NK-92 treated with Interleukin-12 subunit alpha and Interleukin-12 subunit beta, amount 100 ng/mL, for 24 hours (cell line): ENCODE measurements around the gene SCUBE1.

Experiments
- DNase-seq: peaks from one replicate; lab custom pipeline; 2025; lab: John Stamatoyannopoulos, UW

SCUBE1 gene

DNA sequence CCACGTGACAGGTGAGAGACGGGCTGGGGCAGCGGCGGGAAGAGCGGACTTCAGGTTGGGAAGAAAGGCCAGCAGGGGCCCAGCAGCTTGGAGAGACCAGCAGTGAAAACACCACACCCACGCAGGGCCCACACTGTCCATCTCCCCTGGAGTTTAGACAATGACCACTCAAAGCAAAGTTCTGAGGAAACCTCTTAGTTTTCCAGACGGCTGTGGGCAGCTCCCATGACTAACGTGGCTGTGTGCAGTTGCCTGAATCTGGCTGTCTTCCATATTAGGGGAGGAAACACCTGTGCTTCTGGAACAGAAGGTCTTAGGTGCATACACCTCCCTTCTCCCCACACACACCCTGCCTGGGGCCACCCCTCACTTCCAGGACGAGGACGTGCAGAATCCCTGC is 85.6 kb downstream of the SCUBE1 start:
- no peak for DNase-seq

DNA sequence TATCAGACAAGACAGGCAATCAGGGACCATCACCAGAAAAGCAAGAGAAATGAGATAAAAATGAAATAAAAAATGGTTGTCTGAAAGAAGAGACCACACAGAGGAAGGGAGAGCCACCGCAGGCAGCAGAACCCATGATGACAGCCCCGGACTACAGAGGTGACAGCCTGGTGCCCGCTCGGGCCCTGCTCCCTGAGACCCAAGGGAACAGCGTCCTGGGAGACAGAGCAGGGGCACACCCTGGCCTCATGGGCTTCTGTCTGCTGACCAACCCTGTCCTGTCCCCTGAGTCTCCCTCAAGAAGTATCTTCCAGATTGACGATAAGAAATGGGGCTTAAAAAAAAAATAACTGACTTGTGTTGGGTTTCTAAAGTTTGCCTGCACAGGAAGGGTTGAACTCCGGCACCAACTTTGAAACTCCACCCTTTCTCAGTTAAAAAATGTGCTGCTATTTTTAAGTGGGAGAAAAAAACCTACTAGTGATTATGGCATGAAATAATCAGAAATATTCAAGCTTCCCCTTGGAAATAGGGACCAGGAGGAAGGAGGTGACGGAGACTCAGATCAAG is 86.1 kb downstream of the SCUBE1 start:
- no peak for DNase-seq

- DNase-seq: no peak
Measured at GRCh38 chr22:43256569-43256968, 86.6 kb downstream of the SCUBE1 start.

DNA sequence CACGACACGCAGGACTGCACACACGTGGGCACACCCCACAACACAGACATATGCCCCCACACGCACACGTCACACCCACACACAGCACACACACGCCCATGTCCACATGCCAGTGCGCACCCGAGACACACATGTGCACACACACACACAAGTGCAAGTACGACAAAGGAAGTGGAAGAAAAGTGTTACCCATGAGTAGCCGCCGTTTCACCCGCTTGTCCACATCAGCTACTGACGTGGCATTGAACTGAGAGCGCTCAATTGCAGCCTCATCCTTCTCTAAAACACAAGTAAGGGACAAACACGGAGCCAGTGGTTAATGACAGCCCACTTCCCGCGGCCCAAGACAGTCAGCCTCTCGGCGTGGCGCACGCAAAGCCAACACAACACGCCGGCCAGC is 87.9 kb downstream of the SCUBE1 start:
- DNase-seq: no peak

GRCh38 chr22:43253839-43254238 is 89.3 kb downstream of the SCUBE1 start:
- no peak for DNase-seq

GRCh38 chr22:43252319-43252718 is 90.9 kb downstream of the SCUBE1 start:
- DNase-seq: no peak

- no peak for DNase-seq
Measured at GRCh38 chr22:43249789-43250471, 93.2 kb downstream of the SCUBE1 start.

DNA sequence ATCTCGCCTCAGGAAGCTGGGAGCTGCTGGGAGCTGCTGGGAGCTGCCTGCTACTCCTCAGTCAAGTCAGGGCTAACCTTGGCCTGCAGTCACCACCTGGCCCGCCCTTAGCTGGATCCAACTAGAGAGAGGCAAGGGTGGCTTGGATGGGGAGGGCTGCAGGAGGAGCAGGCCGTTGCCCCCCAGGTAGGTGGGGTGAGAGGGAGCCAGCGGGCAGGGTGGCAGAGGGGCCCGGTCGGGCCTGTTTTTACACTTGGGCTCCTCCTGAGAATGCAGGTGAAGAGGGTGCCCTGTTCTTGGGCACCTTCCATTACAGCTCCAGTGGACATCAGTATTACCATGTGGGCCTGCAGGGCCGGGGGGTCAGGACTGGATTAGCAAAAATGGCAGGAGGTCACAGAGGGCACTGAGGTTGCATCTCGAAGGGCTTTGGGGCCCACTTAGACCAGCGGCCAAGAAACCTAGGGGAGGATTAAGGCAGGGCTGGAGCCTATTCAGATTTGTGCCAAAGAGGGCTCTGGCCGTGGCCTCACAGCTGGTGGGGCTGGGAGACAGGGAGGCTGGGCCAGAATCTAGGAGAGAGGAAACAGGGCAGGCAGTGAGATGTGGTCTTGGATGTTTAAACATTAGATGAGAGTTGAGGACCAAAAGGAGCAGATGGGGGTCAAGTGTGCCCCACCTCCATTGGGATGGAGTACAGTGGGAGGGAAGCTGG is 95.5 kb downstream of the SCUBE1 start:
- no peak for DNase-seq

- no peak for DNase-seq
Measured at GRCh38 chr22:43246188-43246587, 97.0 kb downstream of the SCUBE1 start.

DNA sequence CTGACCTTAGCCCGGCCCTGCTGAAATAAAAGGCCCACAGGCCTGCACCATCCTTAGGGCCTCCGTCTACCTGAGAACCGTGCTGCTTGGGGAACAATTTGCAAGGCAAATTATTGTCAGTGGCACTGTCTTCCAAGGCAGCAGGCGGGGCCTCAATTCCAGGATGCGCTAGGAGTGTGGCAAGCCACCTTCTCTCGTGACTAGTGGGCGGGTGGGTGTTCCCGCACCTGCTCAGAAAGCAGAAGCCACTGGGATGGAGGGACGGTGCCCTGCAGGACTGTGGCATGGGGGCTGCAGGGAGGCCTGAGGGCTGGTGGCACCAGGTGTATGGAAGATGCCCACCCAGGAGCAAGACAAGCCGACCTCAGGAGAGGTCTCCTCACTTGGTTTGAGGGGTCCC is 97.5 kb downstream of the SCUBE1 start:
- DNase-seq: no peak

- no peak for DNase-seq
Measured at GRCh38 chr22:43244803-43245527, 98.2 kb downstream of the SCUBE1 start.

DNA sequence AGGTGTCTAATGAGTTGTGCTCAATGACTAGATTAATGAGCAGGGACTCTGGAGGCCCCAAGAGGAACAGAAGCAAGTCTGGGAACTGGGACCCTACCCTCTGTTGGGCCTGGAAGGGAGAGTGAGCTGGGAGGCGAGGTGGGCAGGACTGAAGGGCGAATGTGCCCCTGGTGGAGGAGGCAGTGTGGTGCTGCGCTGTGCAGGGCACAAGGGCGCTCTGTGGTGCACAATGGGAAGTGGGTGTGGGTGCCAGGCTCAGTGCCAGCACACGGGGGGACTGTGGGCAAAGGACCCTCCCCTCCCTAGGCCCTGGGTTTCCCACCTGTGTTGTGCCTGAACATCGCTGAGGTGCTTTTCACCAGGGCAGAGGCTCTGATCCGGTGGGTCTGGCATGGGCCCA is 98.8 kb downstream of the SCUBE1 start:
- no peak for DNase-seq

DNA sequence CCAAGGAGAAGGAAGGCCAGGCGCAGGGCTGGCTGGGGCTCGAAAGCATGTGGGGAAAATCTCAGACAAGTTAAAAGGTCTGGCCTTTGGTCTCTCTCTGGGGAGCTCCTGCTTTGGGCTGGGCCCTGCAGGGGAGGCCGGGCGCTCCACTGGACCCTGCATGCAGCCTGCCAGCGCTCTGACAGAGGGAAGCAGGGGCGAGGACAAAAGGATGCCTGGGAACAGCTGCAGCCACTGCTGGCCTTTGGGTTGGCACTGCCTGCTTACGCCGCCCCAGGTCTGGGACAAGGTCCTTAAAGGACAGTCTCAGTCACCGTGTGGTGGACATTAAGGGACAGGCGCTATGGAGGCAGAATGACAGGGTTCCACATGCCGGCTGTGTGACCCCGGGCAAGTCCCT is 99.8 kb downstream of the SCUBE1 start:
- DNase-seq: no peak

DNA sequence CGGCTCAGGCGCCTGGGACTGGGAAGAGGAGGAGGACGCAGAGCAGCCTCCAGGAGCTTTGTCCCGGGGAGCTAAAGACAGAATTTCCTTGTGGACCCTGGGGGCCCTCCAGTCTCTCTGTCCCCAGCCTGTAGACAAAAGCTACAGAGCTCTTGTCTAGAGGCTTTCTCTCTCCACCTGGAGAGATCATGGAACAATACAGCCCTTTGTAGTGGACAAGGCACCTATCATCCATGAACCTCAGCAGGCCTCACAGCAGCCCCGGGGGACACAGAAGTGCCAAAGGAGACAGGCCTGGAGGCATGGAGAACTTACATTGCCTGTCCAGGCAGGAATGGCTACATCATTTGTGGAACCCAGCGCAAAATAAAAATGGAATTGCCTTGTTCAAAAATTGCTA is 100.5 kb downstream of the SCUBE1 start:
- no peak for DNase-seq

DNA sequence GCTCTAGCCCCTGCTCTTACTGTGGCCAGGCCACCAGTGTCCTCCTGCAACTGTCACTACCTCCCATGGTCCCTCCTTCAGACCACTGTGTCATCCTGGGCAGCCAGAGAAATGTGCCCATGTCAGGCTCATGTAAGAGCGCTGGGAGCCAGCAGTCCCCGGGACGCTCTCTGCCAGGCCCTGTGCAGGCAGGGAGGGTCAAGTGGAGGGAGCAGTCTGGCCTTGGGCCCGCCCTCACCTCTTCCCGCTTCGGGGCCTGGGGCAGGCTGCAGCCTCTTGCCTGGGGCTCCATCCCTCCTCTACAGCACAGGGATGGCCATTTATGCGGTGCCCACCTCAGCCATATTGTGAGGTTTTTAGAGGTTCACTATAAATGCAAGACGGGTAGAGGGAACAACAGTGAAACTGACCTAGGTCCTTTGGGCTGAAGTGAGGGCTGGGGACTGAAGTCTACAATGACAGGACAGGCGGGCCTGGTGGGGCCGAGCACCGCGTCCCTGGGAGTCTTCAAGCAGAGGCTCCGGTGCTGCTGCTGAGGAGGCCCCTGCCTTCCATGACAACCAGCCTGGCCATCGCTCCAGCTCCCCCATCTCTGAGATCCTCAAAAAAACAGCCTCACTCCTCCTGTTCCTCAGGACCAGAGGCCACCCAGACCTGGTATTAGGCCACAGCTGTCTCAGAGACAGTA is 101.3 kb downstream of the SCUBE1 start:
- no peak for DNase-seq

GRCh38 chr22:43241138-43241597 is 102.0 kb downstream of the SCUBE1 start:
- DNase-seq: no peak

- no peak for DNase-seq
Measured at GRCh38 chr22:43240614-43241013, 102.6 kb downstream of the SCUBE1 start.

DNA sequence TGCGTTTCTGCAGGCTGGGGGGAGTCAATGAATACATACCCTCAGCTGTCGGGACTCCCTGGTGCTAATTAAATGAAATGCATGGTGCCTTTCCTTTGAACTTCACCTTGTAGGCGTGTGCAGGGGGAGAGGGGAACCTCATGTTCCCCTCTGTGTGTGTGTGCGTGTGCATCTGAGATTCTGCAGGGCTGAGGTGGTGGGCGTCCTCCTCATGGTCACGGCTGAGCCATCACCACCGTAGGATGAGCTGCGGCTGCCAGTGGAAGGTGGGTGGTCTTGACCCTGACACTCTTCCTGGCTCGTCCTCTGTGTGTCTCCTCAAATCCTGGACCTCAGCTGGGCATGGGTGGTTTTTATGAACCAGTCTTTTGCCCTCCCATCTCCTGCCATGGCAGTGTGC is 103.2 kb downstream of the SCUBE1 start:
- DNase-seq: no peak

GRCh38 chr22:43239193-43239780 is 103.9 kb downstream of the SCUBE1 start:
- no peak for DNase-seq

DNA sequence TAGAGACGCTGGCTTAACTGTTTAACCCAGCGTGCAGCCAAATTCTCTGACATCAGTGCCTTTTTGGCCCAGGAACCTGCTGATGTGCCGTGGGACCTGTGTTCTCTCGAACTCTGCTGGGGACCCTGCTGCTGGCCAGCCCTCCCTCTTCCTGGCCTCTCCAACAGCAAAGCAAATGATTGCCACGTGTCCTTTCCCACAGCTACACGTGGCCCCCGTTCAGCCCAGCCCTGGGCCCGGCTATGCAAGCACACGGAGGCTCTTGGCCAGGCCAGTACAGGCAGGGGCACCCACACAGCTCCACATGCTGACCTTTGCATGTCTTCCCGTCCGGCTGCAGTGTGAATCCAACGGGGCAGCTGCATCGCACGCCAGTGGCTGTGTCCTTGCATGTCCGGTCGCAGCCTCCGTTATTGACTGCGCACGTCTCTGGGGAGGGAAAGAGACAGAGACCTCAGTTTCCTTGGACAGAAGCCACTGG is 104.6 kb downstream of the SCUBE1 start:
- no peak for DNase-seq

DNA sequence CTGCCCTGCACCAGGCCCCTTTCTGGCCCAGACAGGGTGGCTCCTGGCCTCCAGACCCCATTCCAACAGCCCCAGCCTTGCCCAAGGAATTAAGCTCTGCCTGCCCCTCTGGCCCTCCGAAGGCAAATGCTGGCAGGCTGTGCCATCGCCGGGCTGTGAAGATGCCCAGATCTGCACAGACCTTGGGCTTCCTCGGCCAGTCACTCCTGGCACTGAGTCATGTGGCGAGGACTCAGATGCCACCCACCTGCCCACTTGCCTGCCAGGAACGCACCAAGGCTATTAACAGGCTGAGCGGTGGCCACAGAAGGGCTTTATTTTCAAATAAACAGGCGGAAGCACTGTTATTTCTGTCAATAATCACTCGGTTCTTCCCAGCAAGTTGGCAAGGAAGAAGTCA is 105.9 kb downstream of the SCUBE1 start:
- DNase-seq: no peak
